ENCODE data around the gene PUSL1. TPM values are rescaled to one million over a fixed set of nuclear protein-coding genes. Genes with fewer than 3 reads are reported as not detected.

Gene PUSL1
- total RNA-seq, 1 experiment from 2014 or later = 132 TPM

DNA sequence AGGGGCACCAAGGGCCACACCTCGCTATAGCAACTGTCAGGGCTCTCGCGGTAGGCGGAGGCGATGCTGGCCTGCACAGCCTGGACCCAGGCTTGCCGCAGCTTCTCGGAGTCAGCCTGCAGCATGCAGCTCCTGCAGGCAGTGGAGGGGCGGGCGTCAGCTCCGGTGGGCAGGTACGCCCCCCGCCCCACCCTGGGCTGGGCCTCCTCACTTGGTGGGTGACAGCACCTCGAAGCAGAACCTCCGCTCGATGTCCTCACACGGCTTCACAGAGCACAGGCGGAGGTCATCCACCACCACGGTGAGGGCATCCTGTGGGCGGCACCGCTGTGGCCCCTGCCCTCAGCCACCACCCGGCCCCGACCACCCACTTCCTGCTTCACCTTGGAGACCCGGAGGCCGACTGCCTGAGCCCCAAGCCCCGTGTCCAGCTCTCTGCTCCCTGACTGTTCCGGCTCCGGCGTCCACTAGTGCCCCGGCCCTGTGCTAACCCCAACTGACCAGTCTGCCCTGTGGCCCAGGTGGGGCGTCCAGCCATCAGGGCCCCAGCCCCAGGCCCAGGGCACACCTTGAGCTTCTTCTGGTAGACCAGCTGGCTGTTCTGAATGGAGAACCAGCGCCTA lies 10.5 kb upstream of the PUSL1 start:
- TF ChIP-seq, protein P1, sequence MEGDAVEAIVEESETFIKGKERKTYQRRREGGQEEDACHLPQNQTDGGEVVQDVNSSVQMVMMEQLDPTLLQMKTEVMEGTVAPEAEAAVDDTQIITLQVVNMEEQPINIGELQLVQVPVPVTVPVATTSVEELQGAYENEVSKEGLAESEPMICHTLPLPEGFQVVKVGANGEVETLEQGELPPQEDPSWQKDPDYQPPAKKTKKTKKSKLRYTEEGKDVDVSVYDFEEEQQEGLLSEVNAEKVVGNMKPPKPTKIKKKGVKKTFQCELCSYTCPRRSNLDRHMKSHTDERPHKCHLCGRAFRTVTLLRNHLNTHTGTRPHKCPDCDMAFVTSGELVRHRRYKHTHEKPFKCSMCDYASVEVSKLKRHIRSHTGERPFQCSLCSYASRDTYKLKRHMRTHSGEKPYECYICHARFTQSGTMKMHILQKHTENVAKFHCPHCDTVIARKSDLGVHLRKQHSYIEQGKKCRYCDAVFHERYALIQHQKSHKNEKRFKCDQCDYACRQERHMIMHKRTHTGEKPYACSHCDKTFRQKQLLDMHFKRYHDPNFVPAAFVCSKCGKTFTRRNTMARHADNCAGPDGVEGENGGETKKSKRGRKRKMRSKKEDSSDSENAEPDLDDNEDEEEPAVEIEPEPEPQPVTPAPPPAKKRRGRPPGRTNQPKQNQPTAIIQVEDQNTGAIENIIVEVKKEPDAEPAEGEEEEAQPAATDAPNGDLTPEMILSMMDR (conservative IDR thresholded peaks at IDR 0.05; ENCODE audit: low read depth, low read length) = no peak
- TF ChIP-seq EZH2 (IDR thresholded peaks at IDR 0.05; ENCODE audit: low read length, unreplicated experiment) (no peak), EZH2phosphoT487 (IDR thresholded peaks at IDR 0.05; ENCODE audit: borderline replicate concordance, low read length) (no peak)
- ATAC-seq = no peak

GRCh38 chr1:1298861-1299685 lies 9.3 kb upstream of the PUSL1 start:
- Histone ChIP-seq H3K9me3 (ENCODE audit: low read length) (no peaks in the 10 kb centered on the region), H3F3A (ENCODE audit: low read length, unreplicated experiment) (no peaks in the 10 kb centered on the region), H3K4me1 (ENCODE audit: insufficient read depth, low read length) (no peaks in the 10 kb centered on the region), H3K4me2 (ENCODE audit: low read length) (no peak overlapping the region), H3K79me2 (ENCODE audit: low read length) (peaks cover 6% of the 10 kb centered on the region), H3K27me3 (ENCODE audit: low read length) (no peaks in the 10 kb centered on the region), H2AFZ (ENCODE audit: low read length) (no peak overlapping the region), H3K4me3 (ENCODE audit: low read length) (no peak overlapping the region), H4K20me1 (ENCODE audit: low read length) (no peaks in the 10 kb centered on the region), H3K27ac (ENCODE audit: low read length) (no peak overlapping the region), H3K9ac (ENCODE audit: low read length) (no peak overlapping the region), H3K36me3 (ENCODE audit: low read depth, low read length) (no peaks in the 10 kb centered on the region), H3K9me2 (replicated peaks; ENCODE audit: low read length) (no peaks in the 10 kb centered on the region)
- no TSS peak for BruUV-seq (replicated peaks)
- ATAC-seq (no peak), DNase-seq (no peak)
- intact Hi-C loops (cut with micrococcal nuclease) = no loop called here
- TF ChIP-seq EZH2phosphoT487 (IDR thresholded peaks at IDR 0.05; ENCODE audit: borderline replicate concordance, low read length) = no peak
- no peak for TF ChIP-seq EZH2 (IDR thresholded peaks at IDR 0.05; ENCODE audit: low read length, unreplicated experiment)
- TF ChIP-seq, protein P1 (conservative IDR thresholded peaks at IDR 0.05; ENCODE audit: low read depth, low read length) = no peak
- ChIA-PET POLR2A (ENCODE audit: unreplicated experiment) (no interaction called here), CTCF (no interaction called here)

More for the DNA sequence above, 10.5 kb upstream of the PUSL1 start:
- intact Hi-C loops (cut with micrococcal nuclease) = no loop called here
- Histone ChIP-seq H3K27ac (ENCODE audit: low read length) (no peak overlapping the region), H3K27me3 (ENCODE audit: low read length) (no peaks in the 10 kb centered on the region), H3K9me2 (replicated peaks; ENCODE audit: low read length) (no peaks in the 10 kb centered on the region), H3K4me1 (ENCODE audit: insufficient read depth, low read length) (no peaks in the 10 kb centered on the region), H3K4me3 (ENCODE audit: low read length) (no peak overlapping the region), H3K36me3 (ENCODE audit: low read depth, low read length) (no peaks in the 10 kb centered on the region), H3K79me2 (ENCODE audit: low read length) (no peaks in the 10 kb centered on the region), H3K4me2 (ENCODE audit: low read length) (no peak overlapping the region), H3K9ac (ENCODE audit: low read length) (no peak overlapping the region), H3F3A (ENCODE audit: low read length, unreplicated experiment) (no peaks in the 10 kb centered on the region), H4K20me1 (ENCODE audit: low read length) (no peaks in the 10 kb centered on the region), H3K9me3 (ENCODE audit: low read length) (no peaks in the 10 kb centered on the region), H2AFZ (ENCODE audit: low read length) (no peak overlapping the region)
- DNase-seq = no peak
- ChIA-PET POLR2A (ENCODE audit: unreplicated experiment) (no interaction called here), CTCF (no interaction called here)
- no TSS peak for BruUV-seq (replicated peaks)

Data from PC-3 (cell line).